Neural cell (in vitro differentiated cells): Measurements from ENCODE around the gene ADAP2. TPM values are rescaled to one million over a fixed set of nuclear protein-coding genes. Genes with fewer than 3 reads are reported as not detected.

Experiments
- H2AFZ ChIP-seq: fragments of 200-600, 300-800 bp; sonication (generic), shearing (Covaris generic); 2 replicates; pipeline ENCODE4 v1.6.0; 2014; ENCODE audit warnings: low read depth, mild to moderate bottlenecking, antibody characterized with exemption, low read length, moderate library complexity
- H3F3A ChIP-seq: fragments of 200-600 bp; shearing (Covaris generic); 2 replicates; pipeline ENCODE4 v1.6.1; 2016; ENCODE audit warnings: mild to moderate bottlenecking, moderate library complexity, mixed read lengths, antibody characterized with exemption, low read length; ENCODE audit not compliant: insufficient read depth, poor library complexity, severe bottlenecking
- H3K27ac ChIP-seq: fragments of 200-600, 300-800 bp; sonication (generic), shearing (Covaris generic); 2 replicates; pipeline ENCODE4 v1.5.1; 2014; ENCODE audit warnings: mild to moderate bottlenecking, low read length, moderate library complexity
- H3K27me3 ChIP-seq: fragments of 300-800, 200-600 bp; sonication (generic), shearing (Covaris generic); 2 replicates; pipeline ENCODE4 v1.6.0; 2014; ENCODE audit warnings: mild to moderate bottlenecking, low read depth, low read length, moderate library complexity; ENCODE audit not compliant: insufficient read depth
- H3K36me3 ChIP-seq: fragments of 300-800, 200-600 bp; sonication (generic), shearing (Covaris generic); 2 replicates; pipeline ENCODE4 v1.5.1; 2014; ENCODE audit warnings: mild to moderate bottlenecking, antibody characterized with exemption, low read length, moderate library complexity; ENCODE audit not compliant: insufficient read depth
- H3K4me2 ChIP-seq: fragments of 300-800, 200-600 bp; sonication (generic), shearing (Covaris generic); 2 replicates; pipeline ENCODE4 v1.6.0; 2014; ENCODE audit warnings: mild to moderate bottlenecking, low read length
- H3K4me3 ChIP-seq: fragments of 300-800, 200-600 bp; sonication (generic), shearing (Covaris generic); 2 replicates; pipeline ENCODE4 v1.5.1; 2014; ENCODE audit warnings: mild to moderate bottlenecking, low read length, moderate library complexity
- H3K79me2 ChIP-seq: fragments of 200-600 bp; shearing (Covaris generic); replicated peaks from 2 replicates; pipeline ENCODE4 v1.6.0; 2014; ENCODE audit warnings: mild to moderate bottlenecking, low read length, moderate library complexity; ENCODE audit not compliant: insufficient read depth
- H3K9ac ChIP-seq: fragments of 300-800, 200-600 bp; sonication (generic), shearing (Covaris generic); 2 replicates; pipeline ENCODE4 v1.6.1; 2016; ENCODE audit warnings: mild to moderate bottlenecking, low read length, mixed read lengths
- H3K9me2 ChIP-seq: fragments of 200-600 bp; shearing (Covaris generic); 2 replicates; pipeline ENCODE4 v1.6.1; 2016; ENCODE audit warnings: mild to moderate bottlenecking, low read length, mixed read lengths; ENCODE audit not compliant: insufficient read depth
- H3K9me3 ChIP-seq: fragments of 200-600, 300-800 bp; sonication (generic), shearing (Covaris generic); 2 replicates; pipeline ENCODE4 v1.6.1; 2016; ENCODE audit warnings: mild to moderate bottlenecking, mixed run types, low read length, moderate library complexity, mixed read lengths
- H4K20me1 ChIP-seq: fragments of 200-600 bp; shearing (Covaris generic); 2 replicates; pipeline ENCODE4 v1.6.1; 2016; ENCODE audit warnings: mild to moderate bottlenecking, mixed run types; ENCODE audit not compliant: insufficient read depth
- CTCF ChIP-seq: fragments of 450-650 bp; IDR thresholded peaks from 2 replicates; pipeline ENCODE4 v1.5.1; 2014; ENCODE audit warnings: antibody characterized with exemption, mild to moderate bottlenecking, moderate library complexity; ENCODE audit not compliant: poor library complexity, severe bottlenecking
- EP300 ChIP-seq: fragments of 450-650 bp; conservative IDR thresholded peaks from 2 replicates; pipeline ENCODE4 v1.6.1; 2014; ENCODE audit warnings: antibody characterized with exemption, mild to moderate bottlenecking, moderate library complexity; ENCODE audit not compliant: poor library complexity, severe bottlenecking
- EZH2 ChIP-seq: fragments of 200-600, 300-800 bp; shearing (Covaris generic), sonication (generic); IDR thresholded peaks from 2 replicates; pipeline ENCODE4 v1.6.1; 2014; ENCODE audit warnings: antibody characterized with exemption, low read length, borderline replicate concordance, mild to moderate bottlenecking; ENCODE audit not compliant: insufficient read depth, poor library complexity, severe bottlenecking
- MXI1 ChIP-seq: fragments of 450-650 bp; conservative IDR thresholded peaks from 2 replicates; pipeline ENCODE4 v1.6.1; 2014; ENCODE audit warnings: antibody characterized with exemption, mild to moderate bottlenecking; ENCODE audit not compliant: poor library complexity, severe bottlenecking
- POLR2AphosphoS5 ChIP-seq: IDR thresholded peaks from 2 replicates; pipeline ENCODE4 v1.6.1; 2012
- RAD21 ChIP-seq: fragments of 450-650 bp; conservative IDR thresholded peaks from 2 replicates; pipeline ENCODE4 v1.6.1; 2014; ENCODE audit warnings: antibody characterized with exemption, mild to moderate bottlenecking, moderate library complexity
- REST ChIP-seq: IDR thresholded peaks from 2 replicates; pipeline ENCODE4 v1.6.1; 2012; ENCODE audit warnings: borderline replicate concordance
- SMC3 ChIP-seq: fragments of 450-650 bp; conservative IDR thresholded peaks from 2 replicates; pipeline ENCODE4 v1.6.1; 2014; ENCODE audit warnings: antibody characterized with exemption, mild to moderate bottlenecking, moderate library complexity; ENCODE audit not compliant: poor library complexity
- TAF1 ChIP-seq: IDR thresholded peaks from 2 replicates; pipeline ENCODE4 v1.6.1; 2012; ENCODE audit warnings: low read depth
- polyA plus RNA-seq: library from polyadenylated mRNA; depleted of rRNA; stranded (reverse); fragments of >200 nt; gene quantifications from 2 replicates; pipeline ENCODE4 v1.2.3, GENCODE V29; 2014

Gene ADAP2
- polyA plus RNA-seq, 1 donor from 2014 or later, result 0.92 TPM

- Histone ChIP-seq H3K9me3 (peaks cover 12% of the 10 kb centered on the region), H3K79me2 (no peaks in the 10 kb centered on the region), H2AFZ (no peak overlapping the region), H3K4me3 (peak overlapping the region; percentile 56), H3K4me2 (no peak overlapping the region), H3K9me2 (no peaks in the 10 kb centered on the region), H3K27ac (no peak overlapping the region), H3K9ac (no peak overlapping the region), H4K20me1 (no peaks in the 10 kb centered on the region), H3K27me3 (peaks cover 25% of the 10 kb centered on the region), H3K36me3 (no peaks in the 10 kb centered on the region), H3F3A (no peaks in the 10 kb centered on the region)
- TF ChIP-seq CTCF (no peak), TAF1 (no peak), POLR2AphosphoS5 (no peak), SMC3 (no peak), MXI1 (no peak), EP300 (no peak), REST (no peak), EZH2 (no peak), RAD21 (no peak)
These were observed 86.1 kb downstream of the ADAP2 start for GRCh38 chr17:31007695-31008373.

- Histone ChIP-seq H3K9me3 (peaks cover 12% of the 10 kb centered on the region), H3F3A (no peaks in the 10 kb centered on the region), H3K27me3 (peaks cover 25% of the 10 kb centered on the region), H2AFZ (no peak overlapping the region), H4K20me1 (no peaks in the 10 kb centered on the region), H3K36me3 (no peaks in the 10 kb centered on the region), H3K9ac (no peak overlapping the region), H3K79me2 (no peaks in the 10 kb centered on the region), H3K27ac (no peak overlapping the region), H3K9me2 (no peaks in the 10 kb centered on the region), H3K4me2 (no peak overlapping the region), H3K4me3 (peak overlapping the region; percentile 56)
- no peak for TF ChIP-seq POLR2AphosphoS5
- TF ChIP-seq EZH2, result no peak
- TF ChIP-seq SMC3, result no peak
- no peak for TF ChIP-seq MXI1
- no peak for TF ChIP-seq EP300
- no peak for TF ChIP-seq REST
- TF ChIP-seq RAD21, result no peak
- no peak for TF ChIP-seq TAF1
- TF ChIP-seq CTCF, result no peak
These were observed 86.8 kb downstream of the ADAP2 start for GRCh38 chr17:31008374-31009041.
